Measurements from ENCODE around the gene ALLC.

GRCh38 chr2:3646446-3646845, 11.6 kb upstream of the ALLC start:
- no peak for TF ChIP-seq CTCF (IDR thresholded peaks at IDR 0.05; ENCODE audit: insufficient read depth, low read length, poor library complexity, severe bottlenecking)
- TF ChIP-seq EZH2phosphoT487 (conservative IDR thresholded peaks at IDR 0.05; ENCODE audit: low read length) = no peak
